Measurements from ENCODE around the gene STK39. TPM values are rescaled to one million over a fixed set of nuclear protein-coding genes. Genes with fewer than 3 reads are reported as not detected.

STK39 gene
- total RNA-seq, 1 experiment from 2014 or later: 2.9 TPM

DNA sequence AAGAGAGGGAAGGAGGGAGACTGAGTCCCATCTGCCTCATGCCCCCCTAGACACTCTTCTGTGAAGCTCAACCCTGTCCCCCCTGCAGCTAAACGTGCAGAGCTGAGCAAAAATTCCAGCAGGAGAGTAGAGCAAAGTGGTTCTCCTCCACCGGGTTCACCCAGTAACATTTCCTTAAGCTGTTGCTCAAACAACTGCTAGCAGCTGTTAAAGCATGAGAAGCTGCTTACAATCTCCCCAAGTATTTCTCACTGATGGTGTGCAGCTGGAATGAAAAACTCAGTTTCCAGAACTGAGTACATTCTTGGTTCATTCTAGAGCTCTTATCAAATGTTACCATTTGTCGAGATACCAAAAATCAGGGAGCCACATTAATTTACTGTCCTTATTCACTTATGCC is 92.3 kb downstream of the STK39 start:
- Mint-ChIP-seq H3K9me3 (ENCODE audit: unreplicated experiment) (no peaks in the 10 kb centered on the region), H3K36me3 (ENCODE audit: insufficient read depth, unreplicated experiment) (no peaks in the 10 kb centered on the region), H3K27ac (ENCODE audit: unreplicated experiment) (no peak overlapping the region), H3K4me1 (ENCODE audit: low read depth, unreplicated experiment) (no peaks in the 10 kb centered on the region), H3K27me3 (ENCODE audit: insufficient read depth, unreplicated experiment) (no peaks in the 10 kb centered on the region), H3K4me3 (ENCODE audit: unreplicated experiment) (no peak overlapping the region)
- TF ChIP-seq, protein P1, sequence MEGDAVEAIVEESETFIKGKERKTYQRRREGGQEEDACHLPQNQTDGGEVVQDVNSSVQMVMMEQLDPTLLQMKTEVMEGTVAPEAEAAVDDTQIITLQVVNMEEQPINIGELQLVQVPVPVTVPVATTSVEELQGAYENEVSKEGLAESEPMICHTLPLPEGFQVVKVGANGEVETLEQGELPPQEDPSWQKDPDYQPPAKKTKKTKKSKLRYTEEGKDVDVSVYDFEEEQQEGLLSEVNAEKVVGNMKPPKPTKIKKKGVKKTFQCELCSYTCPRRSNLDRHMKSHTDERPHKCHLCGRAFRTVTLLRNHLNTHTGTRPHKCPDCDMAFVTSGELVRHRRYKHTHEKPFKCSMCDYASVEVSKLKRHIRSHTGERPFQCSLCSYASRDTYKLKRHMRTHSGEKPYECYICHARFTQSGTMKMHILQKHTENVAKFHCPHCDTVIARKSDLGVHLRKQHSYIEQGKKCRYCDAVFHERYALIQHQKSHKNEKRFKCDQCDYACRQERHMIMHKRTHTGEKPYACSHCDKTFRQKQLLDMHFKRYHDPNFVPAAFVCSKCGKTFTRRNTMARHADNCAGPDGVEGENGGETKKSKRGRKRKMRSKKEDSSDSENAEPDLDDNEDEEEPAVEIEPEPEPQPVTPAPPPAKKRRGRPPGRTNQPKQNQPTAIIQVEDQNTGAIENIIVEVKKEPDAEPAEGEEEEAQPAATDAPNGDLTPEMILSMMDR (IDR thresholded peaks at IDR 0.05; ENCODE audit: insufficient read depth in 1 of 2, low read depth in 1 of 2, low read length in 1 of 2, severe bottlenecking in 1 of 2, unreplicated experiment in 1 of 2): no peak
- BruUV-seq (replicated peaks): no TSS peak
- DNase-seq: no peak
- Histone ChIP-seq H3K4me3 (ENCODE audit: low read depth, low read length) (no peak overlapping the region), H3K27me3 (replicated peaks; ENCODE audit: control insufficient read depth, insufficient read depth, low read length) (no peaks in the 10 kb centered on the region), H3K9me3 (no peaks in the 10 kb centered on the region), H3K4me1 (no peaks in the 10 kb centered on the region), H3K36me3 (ENCODE audit: control insufficient read depth, insufficient read depth, low read length) (no peaks in the 10 kb centered on the region)
- CTCF ChIA-PET: no interaction called here
- POLR2A ChIA-PET: no interaction called here
- intact Hi-C loops (cut with micrococcal nuclease; ENCODE audit: unreplicated experiment): no loop called here

DNA sequence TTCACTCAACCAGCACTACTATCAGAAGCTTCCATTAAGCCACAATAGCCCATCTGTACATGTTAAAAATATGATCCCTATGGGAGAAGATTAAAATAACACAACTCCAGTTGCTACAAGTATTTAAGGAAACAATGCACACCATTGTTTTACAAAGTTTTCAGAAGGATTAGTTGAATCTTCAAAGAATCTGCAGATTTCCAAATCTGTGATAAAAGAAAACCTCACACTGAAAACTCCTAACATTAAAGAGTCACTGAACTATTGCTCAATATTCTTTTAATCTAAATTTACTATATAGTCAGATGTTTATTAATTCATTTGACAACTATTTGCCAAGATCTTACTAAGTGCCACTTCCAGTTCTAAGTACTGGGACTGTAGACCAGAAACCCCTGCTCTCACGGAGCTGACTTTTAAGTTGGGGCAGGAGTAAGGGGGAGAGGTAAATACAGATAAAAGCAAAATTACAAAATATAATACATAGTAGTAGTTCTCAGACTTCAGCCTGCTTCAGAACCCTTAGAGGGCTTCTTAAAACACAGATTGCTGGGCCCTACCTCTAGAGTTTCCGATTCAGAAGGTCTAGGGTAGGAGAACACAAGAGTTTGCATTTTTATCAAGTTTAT is 94.4 kb downstream of the STK39 start:
- no peaks in the 10 kb centered on the region for H3K36me3 ChIP-seq (ENCODE audit: control insufficient read depth, insufficient read depth, low read length)
- ChIA-PET POLR2A (no interaction called here), CTCF (no interaction called here)
- Mint-ChIP-seq H3K27ac (ENCODE audit: unreplicated experiment) (no peak overlapping the region), H3K9me3 (ENCODE audit: unreplicated experiment) (no peaks in the 10 kb centered on the region), H3K36me3 (ENCODE audit: insufficient read depth, unreplicated experiment) (no peaks in the 10 kb centered on the region), H3K27me3 (ENCODE audit: insufficient read depth, unreplicated experiment) (no peaks in the 10 kb centered on the region), H3K4me1 (ENCODE audit: low read depth, unreplicated experiment) (no peaks in the 10 kb centered on the region), H3K4me3 (ENCODE audit: unreplicated experiment) (no peak overlapping the region)
- intact Hi-C loops (cut with micrococcal nuclease; ENCODE audit: unreplicated experiment): no loop called here
- TF ChIP-seq, protein P1 (IDR thresholded peaks at IDR 0.05; ENCODE audit: insufficient read depth in 1 of 2, low read depth in 1 of 2, low read length in 1 of 2, severe bottlenecking in 1 of 2, unreplicated experiment in 1 of 2): no peak
- DNase-seq: no peak
- H3K4me3 ChIP-seq (ENCODE audit: low read depth, low read length): no peak overlapping the region
- no peaks in the 10 kb centered on the region for H3K27me3 ChIP-seq (replicated peaks; ENCODE audit: control insufficient read depth, insufficient read depth, low read length)
- peaks cover 7% of the 10 kb centered on the region; the same call in 1 of the 2 replicates for H3K4me1 ChIP-seq
- H3K9me3 ChIP-seq: no peaks in the 10 kb centered on the region
- BruUV-seq (replicated peaks): no TSS peak

DNA sequence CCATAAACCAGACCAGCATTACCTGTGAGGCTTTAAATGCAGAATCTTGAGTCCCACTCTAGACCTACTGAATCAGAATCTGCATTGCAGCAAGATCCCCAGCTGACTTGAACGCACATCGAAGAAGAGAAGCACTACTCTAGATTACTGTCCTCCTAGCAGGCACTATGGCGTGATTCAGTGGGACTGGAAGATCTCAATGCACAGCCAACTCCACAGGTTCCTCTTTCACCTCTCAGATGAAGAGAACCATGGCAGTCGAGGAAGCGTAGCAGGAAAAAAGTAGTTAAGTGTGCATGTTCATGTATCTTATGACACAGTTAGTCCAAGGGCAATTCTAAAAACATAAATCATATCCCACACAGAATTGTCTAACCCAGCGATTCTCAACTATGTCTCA is 97.4 kb downstream of the STK39 start:
- no peak overlapping the region for H3K4me3 ChIP-seq (ENCODE audit: low read depth, low read length)
- no peaks in the 10 kb centered on the region for H3K4me1 Mint-ChIP-seq (ENCODE audit: low read depth, unreplicated experiment)
- BruUV-seq (replicated peaks): no TSS peak
- CTCF ChIA-PET: no interaction called here
- no peak overlapping the region for H3K4me3 Mint-ChIP-seq (ENCODE audit: unreplicated experiment)
- TF ChIP-seq, protein P1 (IDR thresholded peaks at IDR 0.05; ENCODE audit: insufficient read depth in 1 of 2, low read depth in 1 of 2, low read length in 1 of 2, severe bottlenecking in 1 of 2, unreplicated experiment in 1 of 2): no peak
- H3K9me3 Mint-ChIP-seq (ENCODE audit: unreplicated experiment): no peaks in the 10 kb centered on the region
- no peaks in the 10 kb centered on the region for H3K36me3 Mint-ChIP-seq (ENCODE audit: insufficient read depth, unreplicated experiment)
- H3K27ac Mint-ChIP-seq (ENCODE audit: unreplicated experiment): no peak overlapping the region
- intact Hi-C loops (cut with micrococcal nuclease; ENCODE audit: unreplicated experiment): no loop called here
- POLR2A ChIA-PET: no interaction called here
- H3K4me1 ChIP-seq: peaks cover 7% of the 10 kb centered on the region; the same call in 1 of the 2 replicates
- H3K27me3 Mint-ChIP-seq (ENCODE audit: insufficient read depth, unreplicated experiment): no peaks in the 10 kb centered on the region
- no peaks in the 10 kb centered on the region for H3K36me3 ChIP-seq (ENCODE audit: control insufficient read depth, insufficient read depth, low read length)
- H3K27me3 ChIP-seq (replicated peaks; ENCODE audit: control insufficient read depth, insufficient read depth, low read length): no peaks in the 10 kb centered on the region
- no peak for DNase-seq
- H3K9me3 ChIP-seq: no peaks in the 10 kb centered on the region

All from Caco-2 (cell line).